Kidney (tissue), 14 donors: ENCODE measurements around the gene FIGNL2. TPM values are rescaled to one million over a fixed set of nuclear protein-coding genes. Genes with fewer than 3 reads are reported as not detected.
A peak's percentile ranks its signal among the peaks of the same experiment; 100 is the strongest.

Experiments
- DNase-seq, 5 donors: peaks; one replicate each; pipeline ENCODE4 v3.0.0-alpha.2; 2013 to 2020
- FAIRE-seq: peaks from 2 replicates; lab custom pipeline; 2012; peaks lifted over from hg19 to GRCh38; lab: Jason Lieb, UNC
- H3K27ac ChIP-seq, 2 donors: one replicate each; pipeline ENCODE4 v1.7.0; 2013; ENCODE audit warnings: low read depth in 2 of 2, low read length in 2 of 2, inconsistent platforms in 1 of 2
- H3K27me3 ChIP-seq: one replicate; pipeline ENCODE4 v1.7.1; 2013; ENCODE audit warnings: low read length, inconsistent platforms; ENCODE audit not compliant: control insufficient read depth, insufficient read depth
- H3K36me3 ChIP-seq, 3 donors: one replicate each; pipeline versions ENCODE4 v1.7.0 to v1.7.1; 2013; ENCODE audit warnings: low read length in 3 of 3, control low read depth in 1 of 3, inconsistent platforms in 1 of 3; ENCODE audit not compliant: insufficient read depth in 3 of 3, control insufficient read depth in 2 of 3
- H3K4me1 ChIP-seq, 3 donors: one replicate each; pipeline versions ENCODE4 v1.7.0 to v1.7.1; 2013; ENCODE audit warnings: low read length in 3 of 3, inconsistent platforms in 1 of 3, low read depth in 1 of 3; ENCODE audit not compliant: control insufficient read depth in 2 of 3, insufficient read depth in 2 of 3
- H3K4me3 ChIP-seq, 3 donors: one replicate each; pipeline versions ENCODE4 v1.7.0 to v1.8.1; 2013; ENCODE audit warnings: low read length in 3 of 3, control low read depth in 1 of 3, inconsistent platforms in 1 of 3
- H3K9ac ChIP-seq, 3 donors: one replicate each; pipeline versions ENCODE4 v1.7.0 to v1.7.1; 2013; ENCODE audit warnings: low read length in 3 of 3, control low read depth in 1 of 3, inconsistent platforms in 1 of 3
- H3K9me3 ChIP-seq, 3 donors: one replicate each; pipeline versions ENCODE4 v1.7.0 to v1.7.1; 2013; ENCODE audit warnings: low read length in 3 of 3, control low read depth in 1 of 3, inconsistent platforms in 1 of 3; ENCODE audit not compliant: control insufficient read depth in 2 of 3, insufficient read depth in 1 of 3
- intact Hi-C: fragments of 100-400 bp; cut with DNase I; formaldehyde crosslinking; loops from one replicate; pipeline ENCODE4 v1.11.1; 2022
- polyA plus RNA-seq: library from polyadenylated mRNA; stranded (reverse); fragments of 350-450 nt; fragmentation: Illumina TruSeq; extraction: RNeasy Lipid Tissue Mini Kit (QIAGEN cat#74804); gene quantifications from one replicate; pipeline ENCODE4 v1.2.3, GENCODE V29; 2014; ENCODE audit warnings: low read depth, low replicate concordance; ENCODE audit not compliant: insufficient read depth
- total RNA-seq: library from RNA; stranded (reverse); fragmentation: NEBNext Ultra II Directional; extraction: Animal tissue kit (Norgen Biotek cat#: 25700); gene quantifications from one replicate; pipeline ENCODE4 v1.2.1, GENCODE V29; 2021
- TF ChIP-seq, protein P1 (sequence below): IDR thresholded peaks from 3 replicates; pipeline ENCODE4 v1.5.1; 2012; ENCODE audit warnings: mild to moderate bottlenecking, moderate library complexity, borderline replicate concordance; ENCODE audit not compliant: insufficient read depth; ENCODE audit errors: extremely low read depth
- donor health status: control.
- donor health status: control.
- donor health status: control.
- donor health status: control.
- donor health status: control.
- donor health status: DM: yes; HTN: yes; CAD: no.
- donor health status: Normal renal cell carcinoma (clear cell type).

Gene FIGNL2
- total and polyA plus RNA-seq, 2 donors from 2014 or later, result 3.1 to 6.1 TPM

GRCh38 chr12:51864833-51865670 is 16.5 kb upstream of the FIGNL2 start:
- intact Hi-C loops, result no loop called here
- DNase-seq, result peak; percentile 61 to 80 (median 75)
- TF ChIP-seq, protein P1, sequence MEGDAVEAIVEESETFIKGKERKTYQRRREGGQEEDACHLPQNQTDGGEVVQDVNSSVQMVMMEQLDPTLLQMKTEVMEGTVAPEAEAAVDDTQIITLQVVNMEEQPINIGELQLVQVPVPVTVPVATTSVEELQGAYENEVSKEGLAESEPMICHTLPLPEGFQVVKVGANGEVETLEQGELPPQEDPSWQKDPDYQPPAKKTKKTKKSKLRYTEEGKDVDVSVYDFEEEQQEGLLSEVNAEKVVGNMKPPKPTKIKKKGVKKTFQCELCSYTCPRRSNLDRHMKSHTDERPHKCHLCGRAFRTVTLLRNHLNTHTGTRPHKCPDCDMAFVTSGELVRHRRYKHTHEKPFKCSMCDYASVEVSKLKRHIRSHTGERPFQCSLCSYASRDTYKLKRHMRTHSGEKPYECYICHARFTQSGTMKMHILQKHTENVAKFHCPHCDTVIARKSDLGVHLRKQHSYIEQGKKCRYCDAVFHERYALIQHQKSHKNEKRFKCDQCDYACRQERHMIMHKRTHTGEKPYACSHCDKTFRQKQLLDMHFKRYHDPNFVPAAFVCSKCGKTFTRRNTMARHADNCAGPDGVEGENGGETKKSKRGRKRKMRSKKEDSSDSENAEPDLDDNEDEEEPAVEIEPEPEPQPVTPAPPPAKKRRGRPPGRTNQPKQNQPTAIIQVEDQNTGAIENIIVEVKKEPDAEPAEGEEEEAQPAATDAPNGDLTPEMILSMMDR, result no peak
- no peaks in the 10 kb centered on the region for H3K27me3 ChIP-seq
- no peaks in the 10 kb centered on the region for H3K36me3 ChIP-seq
- no peak overlapping the region for H3K9ac ChIP-seq
- no peak for FAIRE-seq
- peak overlapping the region in 2 of 3 donors; percentile 12 to 36 for H3K4me3 ChIP-seq
- peak overlapping the region; percentile 23 to 55 for H3K27ac ChIP-seq
- H3K4me1 ChIP-seq, result peaks cover 0 to 27% (median 0%) of the 10 kb centered on the region in 3 donors
- no peaks in the 10 kb centered on the region for H3K9me3 ChIP-seq

GRCh38 chr12:51863933-51864832 is 15.7 kb upstream of the FIGNL2 start:
- peaks cover 0 to 24% (median 0%) of the 10 kb centered on the region in 3 donors for H3K4me1 ChIP-seq
- FAIRE-seq (no peak), DNase-seq (peak; percentile 86 to 97 (median 96))
- H3K36me3 ChIP-seq, result no peaks in the 10 kb centered on the region
- peak overlapping the region; percentile 8 to 71 for H3K27ac ChIP-seq
- H3K27me3 ChIP-seq, result no peaks in the 10 kb centered on the region
- peak overlapping the region; percentile 12 to 36 (median 34) for H3K4me3 ChIP-seq
- TF ChIP-seq, protein P1, result no peak
- no peak overlapping the region for H3K9ac ChIP-seq
- H3K9me3 ChIP-seq, result no peaks in the 10 kb centered on the region
- intact Hi-C loops, result no loop called here

DNA sequence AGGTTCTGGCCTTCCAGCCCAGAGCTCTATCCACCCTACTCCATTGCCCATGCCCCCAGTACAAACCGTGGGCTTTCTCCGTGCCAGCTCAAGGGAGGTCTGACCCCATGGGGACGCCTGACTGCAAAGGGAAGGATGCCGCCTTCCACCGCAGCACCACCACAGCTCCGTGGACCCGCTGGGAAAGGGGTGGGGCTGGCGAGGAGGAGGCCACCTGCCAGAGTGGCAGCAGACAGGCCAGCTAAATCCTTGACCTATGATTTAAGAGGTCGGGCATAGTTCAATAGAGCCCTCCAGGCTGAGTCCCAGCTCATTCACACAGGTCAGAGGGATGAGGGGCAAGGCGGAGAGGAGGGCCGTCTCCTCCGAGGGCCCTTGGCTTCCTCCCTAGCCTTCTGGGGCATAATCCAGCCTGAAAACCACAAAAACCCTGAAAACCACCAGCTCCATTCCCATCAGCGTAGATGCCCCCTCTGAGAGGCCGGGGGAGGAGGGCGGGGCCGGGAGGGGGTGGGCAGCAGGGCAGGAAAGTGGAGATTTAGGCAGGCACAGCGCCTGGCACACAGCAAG is 14.9 kb upstream of the FIGNL2 start:
- intact Hi-C loops, result no loop called here
- H3K9ac ChIP-seq, result peak overlapping the region in 1 of 3 donors; percentile 10
- TF ChIP-seq, protein P1, result no peak
- peak overlapping the region; percentile 60 to 71 for H3K27ac ChIP-seq
- H3K36me3 ChIP-seq, result no peaks in the 10 kb centered on the region
- DNase-seq (peak in 2 of 5 donors; percentile 61 to 81), FAIRE-seq (no peak)
- no peaks in the 10 kb centered on the region for H3K27me3 ChIP-seq
- no peaks in the 10 kb centered on the region for H3K9me3 ChIP-seq
- H3K4me1 ChIP-seq, result peaks cover 0 to 20% (median 0%) of the 10 kb centered on the region in 3 donors
- H3K4me3 ChIP-seq, result peak overlapping the region in 1 of 3 donors; percentile 49
